ENCODE results near the gene KRT16.
"Not testable (repeated sequence)": the region's sequence is repeated elsewhere in the genome, so short reads cannot be mapped to it uniquely, and the experiment has no call there.

KRT16 gene

DNA sequence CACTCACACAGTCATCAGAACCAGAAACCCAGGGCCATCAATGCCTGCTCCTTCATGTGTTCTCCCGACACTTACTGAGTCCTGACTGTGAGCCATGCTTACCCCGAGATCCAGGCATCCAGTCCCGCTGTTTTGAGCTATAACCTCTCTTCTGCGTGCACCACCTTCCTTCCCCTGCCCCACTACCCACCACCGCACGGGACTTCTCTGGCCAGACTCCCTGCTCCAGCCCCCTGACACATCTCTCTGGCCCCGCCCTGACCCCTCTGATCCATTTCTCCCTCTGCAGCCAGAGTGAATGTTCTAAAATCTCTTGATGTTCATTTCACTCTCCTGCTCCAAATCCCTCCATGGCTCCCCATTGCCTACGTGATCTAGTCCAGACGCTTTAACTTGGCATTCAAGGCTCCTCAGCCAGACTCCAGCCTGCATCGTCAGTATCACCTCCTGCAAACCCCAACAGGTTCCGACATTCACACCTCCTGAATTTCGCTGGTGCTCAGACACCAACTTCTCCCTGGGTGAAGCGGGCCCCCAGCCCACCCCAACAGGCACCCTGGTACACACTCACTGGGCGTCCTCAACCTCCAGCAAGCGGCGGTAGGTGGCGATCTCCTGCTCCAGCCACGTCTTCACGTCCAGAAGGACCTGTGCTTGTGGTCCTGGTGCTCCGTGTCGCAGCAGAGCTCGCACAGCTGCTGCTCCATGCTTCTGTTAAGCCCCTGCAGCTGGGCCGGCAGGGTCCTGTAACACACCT is 14.9 kb upstream of the KRT16 start:
- DNase-seq = no peak

DNA sequence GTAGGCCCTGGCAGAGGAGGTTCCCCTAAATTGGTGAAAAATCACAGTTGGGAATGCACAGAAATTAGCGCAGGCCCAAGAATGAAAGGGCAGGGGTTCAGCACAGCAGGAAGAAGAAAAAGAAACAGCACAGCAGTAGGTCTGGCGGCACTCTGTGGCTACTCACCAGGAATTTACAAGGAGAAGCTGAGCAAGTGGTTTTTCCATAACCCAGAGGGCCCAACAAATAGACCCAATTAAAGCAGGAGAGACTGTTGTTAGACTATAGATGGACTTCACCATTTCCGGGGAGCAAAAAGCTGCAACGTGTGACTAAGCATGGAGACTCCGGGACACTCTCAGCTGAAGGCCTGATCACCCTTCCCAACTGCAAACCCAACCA is 14.3 kb upstream of the KRT16 start:
- DNase-seq = not testable (repeated sequence)

DNA sequence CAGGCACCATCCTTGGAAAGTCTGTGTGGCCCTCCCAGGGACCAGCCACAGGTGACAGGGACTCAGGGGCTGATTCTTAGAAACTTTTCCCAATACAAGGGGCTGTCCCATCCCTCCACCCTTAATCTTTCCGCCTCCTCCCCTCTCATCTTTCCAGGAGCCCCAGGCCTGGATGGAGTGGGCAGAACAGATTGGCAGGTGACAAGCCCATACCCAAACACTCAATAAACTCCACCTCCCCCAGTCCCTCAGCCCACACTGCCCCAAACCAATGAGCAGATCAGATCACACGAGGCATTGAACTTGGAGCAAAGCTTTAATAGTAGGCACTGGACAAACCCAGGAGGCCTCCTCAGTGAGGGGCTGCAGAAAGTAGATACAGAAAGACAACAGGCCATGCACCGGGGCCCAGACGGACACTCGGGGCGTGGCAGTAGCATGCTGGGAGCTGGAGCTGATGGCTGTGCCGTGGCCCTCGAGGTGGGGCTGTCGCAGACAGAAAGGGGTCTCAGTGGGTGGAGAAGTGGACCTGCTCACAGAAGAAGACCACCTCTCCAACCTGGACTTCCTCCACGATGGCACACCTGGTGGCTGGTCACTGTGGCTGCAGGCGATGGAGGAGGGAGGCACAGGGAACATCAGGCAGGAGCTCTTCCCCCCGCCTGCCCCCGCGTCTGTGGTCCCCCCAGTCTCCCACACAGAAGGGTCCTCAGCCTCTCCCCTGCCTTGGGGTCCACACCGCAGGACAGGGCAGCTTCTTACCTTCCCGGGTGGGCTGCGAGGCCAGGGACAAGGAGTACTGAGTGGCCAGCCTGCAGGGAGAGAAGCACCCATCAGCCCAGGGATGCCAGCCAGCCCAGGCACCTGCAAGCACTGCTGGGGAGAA is 13.7 kb upstream of the KRT16 start:
- DNase-seq = not testable (repeated sequence)

DNA sequence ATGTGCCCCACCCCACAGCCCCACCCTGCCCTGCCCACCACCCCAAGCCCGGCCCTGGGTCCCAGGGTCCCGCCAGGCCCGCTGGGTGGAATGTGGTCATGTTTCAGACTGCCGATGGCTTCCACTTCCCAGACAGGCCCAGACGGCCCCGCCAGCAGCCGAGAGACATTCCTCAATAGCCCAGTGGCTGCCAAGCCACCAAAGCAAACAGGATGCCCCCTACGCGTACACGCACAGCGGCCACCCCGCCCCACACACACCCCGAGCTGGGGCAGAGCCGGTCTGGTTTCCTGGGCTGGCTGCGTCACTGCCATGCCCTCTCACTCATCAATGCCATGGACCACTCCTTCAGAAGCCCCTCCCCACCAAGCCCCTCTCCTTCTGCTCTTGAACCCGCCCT is 13.0 kb upstream of the KRT16 start:
- DNase-seq = no peak

DNA sequence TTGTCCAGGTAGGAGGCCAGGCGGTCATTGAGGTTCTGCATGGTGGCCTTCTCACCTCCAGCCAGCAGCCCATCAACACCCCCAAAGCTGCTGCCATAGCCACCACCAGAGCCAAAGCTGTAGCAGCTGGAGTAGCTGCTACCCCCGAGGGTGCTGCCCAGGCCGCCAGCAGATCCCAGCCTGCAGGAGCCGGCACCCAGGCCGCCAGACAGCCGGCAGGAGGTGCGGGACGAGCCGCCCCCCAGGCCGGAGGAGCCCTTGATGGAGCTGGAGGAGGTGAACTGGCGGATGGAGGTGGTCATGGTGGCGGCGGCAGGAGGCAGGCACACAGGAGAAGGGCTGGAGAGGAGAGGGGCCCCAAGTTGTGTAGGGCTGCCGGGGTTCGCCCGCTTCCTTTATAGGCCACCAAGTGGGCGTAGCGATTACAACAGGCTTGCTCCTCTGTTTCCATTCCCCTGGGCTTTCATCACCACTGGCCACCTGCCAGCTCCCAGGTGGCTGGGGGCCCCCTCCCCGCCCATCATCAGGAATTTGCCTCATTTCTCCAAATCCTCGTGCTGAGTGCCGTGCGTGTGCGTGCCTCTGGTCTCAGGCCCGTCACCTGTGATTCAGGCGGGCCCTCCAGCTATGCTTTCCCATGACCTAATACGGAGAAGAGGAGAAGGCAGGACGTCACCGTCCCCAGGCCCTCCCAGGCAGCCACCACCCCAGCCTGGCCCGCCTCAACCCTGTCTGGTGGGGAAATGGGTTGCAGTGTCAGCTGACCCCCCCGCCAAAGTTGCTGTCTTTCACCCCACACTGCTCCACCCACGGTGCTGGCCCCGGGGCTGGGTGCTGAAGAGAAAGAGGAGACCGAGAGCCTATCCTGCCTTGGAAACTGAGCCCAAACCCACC is 11.9 kb upstream of the KRT16 start, which contains the start of gene KRT17:
Gene KRT17, minus strand, starts transcription at position 368 of the 894 bp plus-strand sequence. Its CDS starts 66 bp downstream, at position 302.
- no peak for DNase-seq

DNA sequence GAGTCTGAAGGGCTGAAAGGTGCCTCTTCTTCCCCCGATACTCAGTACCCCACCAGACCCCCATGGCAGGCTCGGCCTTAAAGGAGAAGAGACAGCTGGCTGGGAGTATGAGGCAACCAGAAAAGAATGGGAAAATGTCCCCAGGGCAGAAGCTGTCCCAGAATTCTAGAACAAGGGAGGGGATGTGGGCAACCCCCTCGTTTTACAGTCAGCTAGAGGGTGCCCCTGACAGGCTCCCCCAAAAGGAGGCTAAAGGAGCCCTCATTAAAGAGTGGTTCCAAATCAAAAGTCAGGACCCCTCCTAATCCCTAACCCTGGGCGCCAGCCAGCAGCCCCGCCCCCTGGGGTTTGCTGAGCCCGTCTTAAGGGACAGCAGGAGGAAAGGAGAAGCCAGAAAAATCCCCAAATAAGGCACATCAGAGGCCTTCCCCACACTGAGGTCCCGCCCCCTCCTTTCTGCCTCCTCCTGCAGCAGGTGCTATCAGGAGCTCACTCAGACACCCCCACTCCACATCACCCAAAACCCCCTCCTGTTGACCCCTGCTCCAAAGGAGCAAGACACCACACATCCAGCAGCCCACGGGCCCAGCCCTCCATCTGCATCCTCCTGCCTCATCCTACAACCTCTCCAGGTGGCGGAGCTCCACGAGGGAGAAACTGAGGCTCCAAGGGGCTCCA is 10.8 kb upstream of the KRT16 start:
- not testable (repeated sequence) for DNase-seq

DNA sequence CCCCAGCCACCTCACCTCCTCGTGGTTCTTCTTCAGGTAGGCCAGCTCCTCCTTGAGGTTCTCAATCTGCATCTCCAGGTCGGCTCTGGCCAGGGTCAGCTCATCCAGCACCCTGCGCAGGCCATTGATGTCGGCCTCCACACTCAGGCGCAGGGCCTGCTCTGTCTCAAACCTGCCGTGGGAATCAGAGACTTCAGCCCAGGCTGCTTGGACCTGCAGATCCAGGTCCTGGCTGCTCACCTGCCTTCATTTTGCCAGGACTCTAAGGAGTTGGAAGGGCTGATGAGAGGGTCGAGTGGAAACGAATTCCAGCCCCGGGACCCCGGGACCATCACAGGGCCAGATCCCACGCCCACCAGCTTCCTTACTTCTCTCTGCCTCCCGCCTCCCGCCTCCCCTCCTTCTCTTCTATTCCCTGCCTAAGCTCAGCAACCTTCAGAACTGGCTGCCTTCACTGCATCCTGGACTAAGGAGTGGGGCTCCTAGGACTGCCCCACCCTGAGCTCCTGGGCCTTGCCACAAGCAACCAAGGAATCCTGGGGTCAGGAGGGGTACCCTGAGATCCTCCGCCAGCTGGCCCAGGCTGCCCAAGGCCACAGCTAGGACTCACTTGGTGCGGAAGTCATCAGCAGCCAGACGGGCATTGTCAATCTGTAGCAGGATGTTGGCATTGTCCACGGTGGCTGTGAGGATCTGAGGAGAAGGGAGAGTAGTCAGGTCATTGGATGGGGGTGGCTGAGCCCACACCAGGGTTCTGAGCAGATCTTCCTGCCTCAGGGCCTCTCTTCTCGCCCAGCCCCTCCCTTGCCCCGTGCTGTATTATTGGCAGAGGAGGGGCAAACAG is 10.0 kb upstream of the KRT16 start:
- not testable (repeated sequence) for DNase-seq

DNA sequence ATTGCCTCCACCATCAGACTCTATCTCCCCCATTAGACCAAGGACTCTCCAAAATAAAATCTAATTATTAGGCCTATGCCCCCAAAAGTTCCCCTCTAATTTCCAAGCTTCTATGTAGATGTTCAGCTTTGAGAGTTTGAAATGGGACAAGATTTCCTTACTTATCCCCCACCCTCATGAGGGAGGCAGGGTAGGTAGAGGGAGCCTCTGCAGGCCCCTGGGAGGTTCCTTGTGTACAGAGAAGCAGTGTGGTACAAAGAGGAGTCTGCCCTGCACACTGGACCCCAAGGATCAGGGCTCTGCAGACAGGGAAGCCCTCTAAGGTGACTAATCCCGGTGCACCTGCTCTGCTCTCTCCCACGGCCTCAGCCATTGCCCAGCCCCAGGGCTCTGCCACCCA is 9.3 kb upstream of the KRT16 start:
- no peak for DNase-seq

DNA sequence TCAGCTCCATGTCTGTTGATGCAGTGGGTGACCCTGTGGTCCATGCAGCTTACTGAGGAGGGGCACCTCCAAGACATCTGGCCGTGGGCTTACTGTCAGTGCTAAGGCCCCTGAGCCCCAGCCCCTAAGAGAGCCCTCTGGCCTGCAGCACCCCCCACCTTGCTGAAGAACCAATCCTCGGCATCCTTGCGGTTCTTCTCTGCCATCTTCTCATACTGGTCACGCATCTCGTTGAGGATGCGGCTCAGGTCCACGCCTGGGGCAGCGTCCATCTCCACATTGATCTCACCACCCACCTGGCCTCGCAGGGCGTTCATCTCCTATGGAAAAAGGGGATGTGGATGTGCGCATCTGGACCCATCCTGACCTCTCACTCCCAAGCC is 8.9 kb upstream of the KRT16 start:
- DNase-seq = not testable (repeated sequence)

DNA sequence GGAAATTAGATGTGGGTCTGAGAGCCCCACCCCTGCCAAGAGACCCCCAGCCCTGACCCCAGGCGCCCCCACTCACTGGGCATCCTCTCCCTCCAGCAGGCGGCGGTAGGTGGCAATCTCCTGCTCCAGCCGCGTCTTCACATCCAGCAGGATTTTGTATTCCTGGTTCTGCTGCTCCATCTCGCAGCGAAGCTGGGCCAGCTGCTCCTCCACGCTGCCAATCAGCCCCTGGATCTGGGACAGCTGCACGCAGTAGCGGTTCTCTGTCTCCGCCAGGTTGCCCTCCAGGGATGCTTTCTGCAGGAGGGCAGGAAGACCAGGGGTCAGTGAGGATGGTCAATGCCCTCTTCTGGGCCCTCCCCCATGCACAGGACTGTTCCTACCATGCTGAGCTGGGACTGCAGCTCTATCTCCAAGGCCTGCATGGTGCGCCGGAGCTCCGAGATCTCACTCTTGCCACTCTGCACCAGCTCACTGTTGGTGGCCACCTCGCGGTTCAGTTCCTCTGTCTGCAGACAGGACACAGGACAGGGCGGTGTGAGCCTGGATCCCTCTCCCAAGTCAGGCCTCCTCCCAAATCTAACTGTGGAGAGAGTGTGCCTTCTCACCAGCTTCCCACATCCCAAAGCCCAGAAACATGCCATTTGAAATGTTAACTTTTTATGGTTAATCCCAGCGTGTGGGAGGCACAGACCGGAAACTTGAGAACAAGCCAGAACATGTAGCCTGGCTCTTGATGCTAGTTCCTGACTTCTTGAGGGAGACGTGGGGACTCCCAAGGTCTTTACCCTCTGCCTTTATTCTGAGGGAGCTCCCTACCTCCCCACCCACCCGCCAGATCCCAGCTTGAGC is 8.2 kb upstream of the KRT16 start:
- DNase-seq = no peak

DNA sequence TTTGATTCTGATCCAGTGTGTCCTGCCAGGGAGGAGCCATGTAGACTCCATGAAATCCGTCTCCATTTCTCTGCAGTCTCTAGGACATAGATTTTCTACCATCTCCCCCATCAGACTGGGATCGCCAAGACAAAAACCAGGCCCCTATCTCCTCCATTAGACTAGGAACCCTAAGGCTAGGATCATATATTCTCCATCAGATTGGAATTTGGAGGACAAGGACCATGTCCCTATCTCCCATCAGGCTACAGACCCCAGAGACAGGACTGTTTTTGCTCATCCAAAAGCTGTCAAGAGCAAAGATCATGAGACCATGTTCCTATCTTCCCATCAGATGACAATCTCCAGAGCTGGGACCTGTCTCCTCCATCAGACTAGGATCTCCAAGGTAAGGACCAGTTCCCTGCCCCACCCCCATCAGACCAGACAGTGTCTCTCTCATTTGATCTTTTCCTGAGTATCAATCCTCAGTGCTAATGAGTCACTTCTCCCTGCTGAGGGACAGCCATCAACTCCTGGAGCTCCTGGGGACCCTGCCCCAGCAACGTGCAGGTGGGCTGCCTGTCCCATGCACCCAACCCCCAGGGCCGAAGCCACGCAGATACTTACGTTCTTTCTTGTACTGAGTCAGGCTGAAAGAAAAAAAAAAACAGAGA is 7.5 kb upstream of the KRT16 start:
- not testable (repeated sequence) for DNase-seq

DNA sequence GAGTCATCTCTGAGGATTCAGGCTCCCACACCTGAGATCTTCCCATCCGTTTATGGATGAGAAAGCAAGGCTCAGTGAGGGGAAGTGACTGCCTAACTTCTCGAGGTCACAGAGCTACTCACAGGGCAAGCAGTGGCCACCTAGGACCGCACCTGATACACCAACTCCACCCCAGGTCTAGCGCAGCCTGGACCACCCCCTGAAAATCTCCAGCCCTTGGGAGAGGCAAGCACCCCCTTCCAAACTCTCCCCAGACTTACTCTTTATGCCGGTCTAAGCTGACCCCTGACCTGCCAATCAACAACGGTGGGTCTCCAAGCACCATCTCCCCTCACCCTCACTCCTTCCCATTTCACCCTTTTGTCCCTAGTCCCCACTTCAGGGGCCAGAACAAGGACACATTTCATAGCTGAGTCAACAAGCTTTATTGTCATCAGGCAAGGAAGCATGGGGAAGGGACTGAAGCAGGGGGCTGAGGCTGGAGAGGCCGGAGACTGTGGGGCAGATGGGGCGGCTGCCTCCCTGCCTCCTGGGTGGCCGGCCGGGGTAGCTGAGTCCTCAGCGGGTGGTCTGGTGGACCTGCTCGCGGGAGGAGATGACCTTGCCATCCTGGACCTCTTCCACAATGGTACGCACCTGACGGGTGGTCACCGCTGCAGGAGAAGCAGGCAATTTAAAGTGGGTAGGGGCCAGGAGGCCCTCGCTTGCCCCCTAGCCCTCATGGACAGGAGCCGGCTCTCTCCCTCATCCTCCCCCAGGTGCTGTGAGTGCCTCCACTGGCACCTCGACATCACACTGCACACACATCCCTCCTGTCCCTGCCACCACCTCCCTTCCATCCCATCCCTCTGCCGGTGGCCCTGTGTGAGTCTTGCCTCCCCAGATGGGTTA is 6.7 kb upstream of the KRT16 start:
- no peak for DNase-seq

DNA sequence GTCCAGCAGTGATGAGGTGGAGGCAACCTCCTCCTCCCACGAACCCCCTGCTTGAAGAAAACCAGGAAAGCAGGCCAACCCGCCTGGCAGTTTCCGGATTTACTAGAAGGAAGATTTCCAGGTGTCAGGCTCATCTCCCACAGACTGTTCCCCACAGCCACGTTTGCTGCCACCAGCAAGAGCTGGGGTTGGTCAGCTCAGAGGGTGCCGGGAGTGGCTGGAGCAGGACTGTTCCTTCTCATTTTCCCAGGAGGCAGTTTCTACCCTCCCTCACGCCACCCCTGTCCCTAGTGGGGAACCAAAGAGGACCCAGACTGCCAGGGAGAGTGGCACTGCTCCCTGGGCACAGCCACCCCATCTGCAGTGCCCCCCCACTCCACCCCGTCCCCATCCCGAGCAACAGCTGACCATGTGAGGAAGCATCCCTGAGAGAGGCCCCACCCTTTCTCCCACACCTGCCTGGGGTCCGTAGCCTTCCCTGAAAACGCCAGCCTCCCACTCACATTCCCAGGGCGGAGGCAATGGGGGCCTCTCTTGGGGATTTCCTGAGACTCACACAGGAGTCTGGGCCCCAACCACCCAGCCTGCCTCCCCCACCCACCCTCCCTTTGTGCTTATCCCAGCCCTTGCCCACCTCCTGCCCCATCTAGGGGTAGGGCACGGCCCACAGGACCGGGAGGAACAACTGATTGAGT is 5.9 kb upstream of the KRT16 start:
- DNase-seq = no peak

DNA sequence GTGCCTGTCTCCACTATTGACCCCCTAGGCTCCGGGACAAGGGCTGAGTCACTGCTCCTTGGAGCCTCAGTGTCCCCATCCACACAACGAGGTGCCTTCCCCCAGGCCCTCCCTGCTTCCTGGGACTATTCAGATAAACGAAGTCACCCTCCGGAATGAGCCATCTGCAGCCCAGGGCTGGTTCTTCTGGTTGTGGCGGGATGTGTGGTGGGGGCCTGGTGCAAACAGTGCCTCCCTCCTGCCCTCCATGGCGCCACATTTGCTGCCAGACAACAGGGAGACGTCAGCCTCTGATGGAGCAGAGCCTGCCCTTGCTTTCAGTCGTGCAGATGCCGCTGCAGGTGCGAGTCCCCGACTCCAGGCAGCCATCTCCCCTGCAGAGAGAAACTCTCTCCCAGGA is 5.1 kb upstream of the KRT16 start:
- DNase-seq = no peak

DNA sequence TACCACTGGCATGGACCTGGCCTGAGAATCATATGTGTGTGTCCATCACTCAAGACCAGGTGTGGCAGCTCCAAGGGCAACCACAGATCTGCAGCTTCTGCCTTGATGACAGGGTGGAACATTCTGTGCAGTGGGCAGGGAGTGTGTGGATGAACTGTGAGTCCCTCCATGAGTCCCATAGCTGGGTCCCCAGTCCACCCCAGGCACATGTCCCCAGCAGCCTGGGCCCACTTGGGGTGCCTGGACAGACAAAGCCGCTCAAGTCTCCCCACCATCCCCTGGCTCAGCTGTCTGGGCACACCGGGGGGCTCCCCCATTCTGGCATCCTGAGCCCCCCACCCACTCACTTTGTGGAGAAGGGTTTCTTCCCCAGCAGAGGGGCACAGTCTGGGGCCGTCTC is 4.6 kb upstream of the KRT16 start:
- DNase-seq = no peak

DNA sequence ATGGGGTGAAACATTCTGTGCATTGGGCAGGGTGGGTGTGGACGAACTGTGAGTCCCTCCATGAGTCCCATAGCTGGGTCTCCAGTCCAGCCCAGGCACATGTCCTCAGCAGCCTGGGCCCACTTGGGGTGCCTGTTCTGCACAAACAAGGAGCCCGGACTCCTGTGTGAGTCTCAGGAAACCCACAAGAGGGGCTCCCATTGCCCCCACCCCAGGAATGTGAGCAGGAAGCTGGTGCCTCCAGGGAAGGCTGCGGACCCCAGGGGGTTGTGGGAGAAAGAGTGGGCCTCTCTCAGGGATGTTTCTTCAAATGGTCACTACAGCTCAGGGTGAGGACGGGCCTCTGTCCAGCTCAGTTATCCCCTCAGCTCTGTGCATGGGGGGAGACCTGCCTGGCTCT is 3.9 kb upstream of the KRT16 start:
- not testable (repeated sequence) for DNase-seq

DNA sequence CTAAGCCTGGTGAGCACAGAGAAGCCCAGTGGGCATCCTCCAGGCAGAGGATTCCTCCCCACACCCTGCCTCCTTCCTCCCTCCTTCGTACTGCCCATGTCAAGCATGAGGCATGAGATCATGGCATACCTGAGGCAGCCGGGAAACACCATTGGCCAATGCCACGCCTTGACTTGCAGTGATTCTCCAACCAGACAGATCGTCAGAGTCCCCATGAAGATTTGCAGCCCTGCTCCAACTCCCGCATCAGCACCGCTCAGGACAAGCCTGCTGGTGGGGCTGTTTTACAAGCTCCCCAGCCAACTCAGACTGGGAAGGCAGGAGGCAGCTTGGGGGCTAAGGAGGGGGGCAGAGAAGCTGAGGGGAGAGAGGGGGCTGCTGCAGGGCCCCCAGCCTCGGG is 2.9 kb upstream of the KRT16 start:
- no peak for DNase-seq

DNA sequence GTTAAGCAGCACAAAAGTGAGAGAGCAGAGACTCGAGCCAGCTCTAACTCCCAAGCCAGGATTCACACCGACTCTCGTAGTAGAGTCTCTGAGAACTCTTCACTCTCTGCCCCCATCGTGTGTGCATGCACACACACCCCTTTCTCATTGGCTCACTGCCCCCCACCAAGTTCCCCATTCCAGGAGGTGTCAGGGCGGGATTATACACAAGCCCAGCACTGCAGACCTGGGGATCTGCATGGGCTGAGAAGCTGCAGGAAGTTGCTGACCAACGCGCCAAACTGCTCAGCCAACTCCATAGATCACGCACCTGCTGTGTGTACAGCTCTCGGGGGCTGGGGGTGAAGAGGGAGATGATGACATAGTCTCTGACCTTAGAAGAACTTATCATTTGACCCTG is 2.2 kb upstream of the KRT16 start:
- not testable (repeated sequence) for DNase-seq

All from T-helper 2 cell (primary cell).